ENCODE measurements around the gene SYCP1.

SYCP1 gene

DNA sequence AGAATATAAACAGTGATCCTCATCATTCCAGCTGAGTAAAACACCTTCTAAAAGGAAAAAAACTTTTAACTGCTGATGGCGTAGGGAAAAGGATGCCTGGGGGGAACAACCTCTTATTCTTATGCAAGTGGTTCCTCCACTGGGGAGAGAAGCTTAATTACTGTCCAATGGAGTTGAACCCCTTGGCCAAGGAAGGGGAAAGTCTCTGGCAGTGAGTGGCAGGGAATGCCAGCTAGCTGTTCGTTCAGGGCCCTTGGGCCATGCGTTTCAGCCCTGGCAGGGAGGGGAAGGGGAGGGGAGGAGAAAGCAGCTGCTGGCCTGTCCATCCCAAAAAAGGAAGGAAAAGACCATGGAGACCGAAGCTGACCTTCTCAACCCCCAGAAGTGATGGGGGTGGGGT lies 22.6 kb upstream of the SYCP1 start:
- no peak overlapping the region for H3K4me3 ChIP-seq (ENCODE audit: low read depth, low read length)
- H3K4me1 ChIP-seq (ENCODE audit: control insufficient read depth, insufficient read depth, low read length) = 0 out of 2 replicates have a peak, but pooled peaks cover 3% of the 10 kb centered on the region
- TF ChIP-seq ZNF350 (tag by site-specific recombination; IDR thresholded peaks at IDR 0.05) = no peak
- no peak for TF ChIP-seq ZNF133 (tag by site-specific recombination; IDR thresholded peaks at IDR 0.05)
- no peak for TF ChIP-seq ZNF26 (tag by site-specific recombination; IDR thresholded peaks at IDR 0.05)
- no peak for TF ChIP-seq ZNF514 (tag by site-specific recombination; IDR thresholded peaks at IDR 0.05)
- no peak for TF ChIP-seq YY2 (tag by site-specific recombination; IDR thresholded peaks at IDR 0.05)
- no peak for TF ChIP-seq ZNF366 (tag by site-specific recombination; conservative IDR thresholded peaks at IDR 0.05)
- no peak for TF ChIP-seq ZNF585B (tag by site-specific recombination; IDR thresholded peaks at IDR 0.05)
- TF ChIP-seq ZNF623 (tag by site-specific recombination; IDR thresholded peaks at IDR 0.05) = no peak
- no peak for TF ChIP-seq ZNF274 (IDR thresholded peaks at IDR 0.05; ENCODE audit: low read length)
- TF ChIP-seq ZNF274 (tag by site-specific recombination; IDR thresholded peaks at IDR 0.05; ENCODE audit: borderline replicate concordance) = no peak
- no peak for TF ChIP-seq ZNF629 (tag by site-specific recombination; IDR thresholded peaks at IDR 0.05)
- TF ChIP-seq ZNF692 (tag by site-specific recombination; IDR thresholded peaks at IDR 0.05) = no peak
- no peak for TF ChIP-seq ZNF114 (tag by site-specific recombination; IDR thresholded peaks at IDR 0.05)
- TF ChIP-seq ZNF48 (tag by site-specific recombination; IDR thresholded peaks at IDR 0.05) = no peak
- no peak for TF ChIP-seq ZNF202 (tag by site-specific recombination; IDR thresholded peaks at IDR 0.05; ENCODE audit: borderline replicate concordance)
- ChIA-PET POLR2A (no interaction called here), CTCF (no interaction called here)
- H3K36me3 ChIP-seq (ENCODE audit: control insufficient read depth in 2 of 2, insufficient read depth in 1 of 2, low read length in 2 of 2) = no peaks in the 10 kb centered on the region
- no peaks in the 10 kb centered on the region for H3K9me3 ChIP-seq (ENCODE audit: control insufficient read depth, insufficient read depth, low read depth, low read length)
- no peak overlapping the region for H3K27ac ChIP-seq (ENCODE audit: extremely low read depth, low read depth, low read length)

- CTCF ChIA-PET = interaction anchor here (0.5 kb wide), 1 partner anchor 147 kb away, joined by 3 read pairs; no protein-coding TSS in a partner anchor
- POLR2A ChIA-PET = no interaction called here
- TF ChIP-seq ZNF350 (tag by site-specific recombination; IDR thresholded peaks at IDR 0.05) = no peak
- TF ChIP-seq ZNF843 (tag by site-specific recombination; IDR thresholded peaks at IDR 0.05) = no peak
- TF ChIP-seq, protein P1, sequence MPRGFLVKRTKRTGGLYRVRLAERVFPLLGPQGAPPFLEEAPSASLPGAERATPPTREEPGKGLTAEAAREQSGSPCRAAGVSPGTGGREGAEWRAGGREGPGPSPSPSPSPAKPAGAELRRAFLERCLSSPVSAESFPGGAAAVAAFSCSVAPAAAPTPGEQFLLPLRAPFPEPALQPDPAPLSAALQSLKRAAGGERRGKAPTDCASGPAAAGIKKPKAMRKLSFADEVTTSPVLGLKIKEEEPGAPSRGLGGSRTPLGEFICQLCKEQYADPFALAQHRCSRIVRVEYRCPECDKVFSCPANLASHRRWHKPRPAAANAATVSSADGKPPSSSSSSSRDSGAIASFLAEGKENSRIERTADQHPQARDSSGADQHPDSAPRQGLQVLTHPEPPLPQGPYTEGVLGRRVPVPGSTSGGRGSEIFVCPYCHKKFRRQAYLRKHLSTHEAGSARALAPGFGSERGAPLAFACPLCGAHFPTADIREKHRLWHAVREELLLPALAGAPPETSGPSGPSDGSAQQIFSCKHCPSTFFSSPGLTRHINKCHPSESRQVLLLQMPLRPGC (tag by site-specific recombination; IDR thresholded peaks at IDR 0.05) = no peak
- TF ChIP-seq ZBTB21 (tag by site-specific recombination; IDR thresholded peaks at IDR 0.05) = no peak
- no peak for TF ChIP-seq ZNF792 (tag by site-specific recombination; IDR thresholded peaks at IDR 0.05)
- no peak for TF ChIP-seq ZNF596 (tag by site-specific recombination; IDR thresholded peaks at IDR 0.05)
- TF ChIP-seq ZFP3 (tag by site-specific recombination; IDR thresholded peaks at IDR 0.05; ENCODE audit: low read depth) = no peak
- TF ChIP-seq SCRT1 (tag by site-specific recombination; IDR thresholded peaks at IDR 0.05; ENCODE audit: borderline replicate concordance) = no peak
- no peak for TF ChIP-seq ZNF324 (tag by site-specific recombination; IDR thresholded peaks at IDR 0.05)
- no peak for TF ChIP-seq ZNF600 (tag by site-specific recombination; IDR thresholded peaks at IDR 0.05)
- TF ChIP-seq, protein P2, sequence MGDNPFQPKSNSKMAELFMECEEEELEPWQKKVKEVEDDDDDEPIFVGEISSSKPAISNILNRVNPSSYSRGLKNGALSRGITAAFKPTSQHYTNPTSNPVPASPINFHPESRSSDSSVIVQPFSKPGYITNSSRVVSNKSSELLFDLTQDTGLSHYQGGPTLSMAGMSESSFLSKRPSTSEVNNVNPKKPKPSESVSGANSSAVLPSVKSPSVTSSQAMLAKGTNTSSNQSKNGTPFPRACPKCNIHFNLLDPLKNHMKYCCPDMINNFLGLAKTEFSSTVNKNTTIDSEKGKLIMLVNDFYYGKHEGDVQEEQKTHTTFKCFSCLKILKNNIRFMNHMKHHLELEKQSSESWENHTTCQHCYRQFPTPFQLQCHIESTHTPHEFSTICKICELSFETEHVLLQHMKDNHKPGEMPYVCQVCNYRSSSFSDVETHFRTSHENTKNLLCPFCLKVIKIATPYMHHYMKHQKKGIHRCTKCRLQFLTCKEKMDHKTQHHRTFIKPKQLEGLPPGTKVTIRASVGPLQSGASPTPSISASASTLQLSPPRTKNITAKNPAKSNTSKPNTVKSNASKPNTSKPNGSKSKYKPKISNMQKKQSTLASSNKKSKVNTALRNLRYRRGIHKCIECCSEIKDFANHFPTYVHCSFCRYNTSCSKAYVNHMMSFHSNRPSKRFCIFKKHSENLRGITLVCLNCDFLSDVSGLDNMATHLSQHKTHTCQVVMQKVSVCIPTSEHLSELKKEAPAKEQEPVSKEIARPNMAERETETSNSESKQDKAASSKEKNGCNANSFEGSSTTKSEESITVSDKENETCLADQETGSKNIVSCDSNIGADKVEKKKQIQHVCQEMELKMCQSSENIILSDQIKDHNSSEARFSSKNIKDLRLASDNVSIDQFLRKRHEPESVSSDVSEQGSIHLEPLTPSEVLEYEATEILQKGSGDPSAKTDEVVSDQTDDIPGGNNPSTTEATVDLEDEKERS (tag by site-specific recombination; IDR thresholded peaks at IDR 0.05) = no peak
- TF ChIP-seq ZNF837 (tag by site-specific recombination; IDR thresholded peaks at IDR 0.05) = no peak
Measured at GRCh38 chr1:114833421-114833820, 21.2 kb upstream of the SYCP1 start.

More at GRCh38 chr1:114833421-114833820, 21.2 kb upstream of the SYCP1 start:
- H3K4me1 ChIP-seq (ENCODE audit: control insufficient read depth, insufficient read depth, low read length) = no peaks in the 10 kb centered on the region
- H3K36me3 ChIP-seq (ENCODE audit: control insufficient read depth in 2 of 2, insufficient read depth in 1 of 2, low read length in 2 of 2) = no peaks in the 10 kb centered on the region
- H3K27ac ChIP-seq (ENCODE audit: extremely low read depth, low read depth, low read length) = no peak overlapping the region
- H3K4me3 ChIP-seq (ENCODE audit: low read depth, low read length) = no peak overlapping the region
- no peaks in the 10 kb centered on the region for H3K9me3 ChIP-seq (ENCODE audit: control insufficient read depth, insufficient read depth, low read depth, low read length)
